Neural crest cell (in vitro differentiated cells): Measurements from ENCODE around the gene CTNNA3. TPM values are rescaled to one million over a fixed set of nuclear protein-coding genes. Genes with fewer than 3 reads are reported as not detected.

Experiments used
- DNase-seq: peaks from one replicate; pipeline ENCODE4 v3.0.0; 2021; ENCODE audit warnings: low read depth, mixed read lengths, low spot score
- H3K27ac Mint-ChIP-seq: one replicate; pipeline ENCODE4 v1.8.0; 2021; ENCODE audit warnings: mild to moderate bottlenecking, mixed read lengths; ENCODE audit not compliant: unreplicated experiment
- H3K27me3 Mint-ChIP-seq: 2 replicates; pipeline ENCODE4 v1.8.0; 2021; ENCODE audit warnings: low read depth, mild to moderate bottlenecking, mixed read lengths
- H3K36me3 Mint-ChIP-seq: 2 replicates; pipeline ENCODE4 v1.8.0; 2021; ENCODE audit warnings: low read depth, mild to moderate bottlenecking, mixed read lengths
- H3K4me1 Mint-ChIP-seq: 2 replicates; pipeline ENCODE4 v1.8.0; 2021; ENCODE audit warnings: mixed read lengths
- H3K4me3 Mint-ChIP-seq: one replicate; pipeline ENCODE4 v1.8.0; 2021; ENCODE audit warnings: mild to moderate bottlenecking, mixed read lengths
- H3K9me3 Mint-ChIP-seq: 2 replicates; pipeline ENCODE4 v1.8.0; 2021; ENCODE audit warnings: mixed read lengths
- CTCF ChIP-seq: fragments of 200-600 bp; sonication (generic); conservative IDR thresholded peaks from 2 replicates; pipeline ENCODE4 v1.5.0; 2021; ENCODE audit warnings: antibody characterized with exemption, mild to moderate bottlenecking
- total RNA-seq: library from RNA; stranded (reverse); gene quantifications from 2 replicates; pipeline ENCODE4 v1.2.1, GENCODE V29; 2021

CTNNA3 gene
- total RNA-seq, 1 donor from 2014 or later: 4.7 TPM

- no peaks in the 10 kb centered on the region for H3K9me3 Mint-ChIP-seq
- H3K27ac Mint-ChIP-seq: no peak overlapping the region
- H3K4me3 Mint-ChIP-seq: peak overlapping the region; percentile 81
- H3K36me3 Mint-ChIP-seq: no peaks in the 10 kb centered on the region
- peaks cover 53% of the 10 kb centered on the region for H3K4me1 Mint-ChIP-seq
- no peak for TF ChIP-seq CTCF
- peaks cover 45% of the 10 kb centered on the region for H3K27me3 Mint-ChIP-seq
- no peak for DNase-seq
These were observed 769.2 kb downstream of the CTNNA3 start for GRCh38 chr10:66926841-66927240.

- Mint-ChIP-seq H3K27me3 (peaks cover 42% of the 10 kb centered on the region), H3K4me1 (peaks cover 48% of the 10 kb centered on the region), H3K27ac (no peak within 1 kb of the TSS), H3K36me3 (no peaks in the 10 kb centered on the region), H3K9me3 (no peaks in the 10 kb centered on the region), H3K4me3 (peak within 1 kb of the TSS; percentile 90)
- DNase-seq: peak; percentile 42
- TF ChIP-seq CTCF: peak; percentile 77
These were observed 769.9 kb downstream of the CTNNA3 start, which contains the start of gene LRRTM3 for GRCh38 chr10:66925896-66926715. LRRTM3 (plus strand) TSS chr10:66926036.

GRCh38 chr10:66925373-66925772 lies 770.6 kb downstream of the CTNNA3 start:
- no peaks in the 10 kb centered on the region for H3K36me3 Mint-ChIP-seq
- H3K27me3 Mint-ChIP-seq: peaks cover 41% of the 10 kb centered on the region
- no peak for DNase-seq
- H3K9me3 Mint-ChIP-seq: no peaks in the 10 kb centered on the region
- H3K27ac Mint-ChIP-seq: no peak overlapping the region
- peak overlapping the region; percentile 90 for H3K4me3 Mint-ChIP-seq
- H3K4me1 Mint-ChIP-seq: peaks cover 45% of the 10 kb centered on the region
- TF ChIP-seq CTCF: no peak

- DNase-seq: no peak
- H3K27me3 Mint-ChIP-seq: peaks cover 39% of the 10 kb centered on the region
- no peaks in the 10 kb centered on the region for H3K9me3 Mint-ChIP-seq
- no peak for TF ChIP-seq CTCF
- peaks cover 45% of the 10 kb centered on the region for H3K4me1 Mint-ChIP-seq
- H3K4me3 Mint-ChIP-seq: peak overlapping the region; percentile 90
- H3K36me3 Mint-ChIP-seq: no peaks in the 10 kb centered on the region
- H3K27ac Mint-ChIP-seq: no peak overlapping the region
These were observed 771.2 kb downstream of the CTNNA3 start for GRCh38 chr10:66924674-66925345.

GRCh38 chr10:66919248-66919647 lies 776.7 kb downstream of the CTNNA3 start:
- no peaks in the 10 kb centered on the region for H3K27me3 Mint-ChIP-seq
- no peak overlapping the region for H3K27ac Mint-ChIP-seq
- H3K4me1 Mint-ChIP-seq: no peaks in the 10 kb centered on the region
- DNase-seq: no peak
- no peak overlapping the region for H3K4me3 Mint-ChIP-seq
- no peaks in the 10 kb centered on the region for H3K9me3 Mint-ChIP-seq
- no peak for TF ChIP-seq CTCF
- no peaks in the 10 kb centered on the region for H3K36me3 Mint-ChIP-seq
